SU-DHL-6 (cell line): ENCODE data around the gene AMFR.

Experiments used
- H2AFZ ChIP-seq: fragments of 200-600 bp; sonication (generic); 2 replicates; pipeline ENCODE4 v1.6.1; 2014; ENCODE audit warnings: low read depth, mild to moderate bottlenecking, moderate library complexity, mixed read lengths, antibody characterized with exemption, low read length; ENCODE audit not compliant: severe bottlenecking
- H3F3A ChIP-seq: fragments of 200-600 bp; shearing (Covaris generic); 2 replicates; pipeline ENCODE4 v1.6.0; 2016; ENCODE audit warnings: antibody characterized with exemption, mild to moderate bottlenecking; ENCODE audit not compliant: insufficient read depth
- H3K27ac ChIP-seq: fragments of 200-600 bp; sonication (generic); 2 replicates; pipeline ENCODE4 v1.5.1; 2016; ENCODE audit warnings: low read depth, mild to moderate bottlenecking, low read length, moderate library complexity, mixed read lengths
- H3K27me3 ChIP-seq: fragments of 200-600 bp; sonication (generic), shearing (Covaris generic); 2 replicates; pipeline ENCODE4 v1.6.0; 2014; ENCODE audit warnings: mild to moderate bottlenecking, low read length
- H3K36me3 ChIP-seq: fragments of 200-600 bp; sonication (generic); 2 replicates; pipeline ENCODE4 v1.6.1; 2014; ENCODE audit warnings: mild to moderate bottlenecking, low read length, mixed read lengths
- H3K4me2 ChIP-seq: fragments of 300-600, 200-600 bp; shearing (Covaris generic), sonication (generic); 2 replicates; pipeline ENCODE4 v1.6.0; 2014; ENCODE audit warnings: low read length, low read depth, mild to moderate bottlenecking; ENCODE audit not compliant: poor library complexity, severe bottlenecking
- H3K4me3 ChIP-seq: fragments of 200-600 bp; sonication (generic); 2 replicates; pipeline ENCODE4 v1.5.1; 2014; ENCODE audit warnings: antibody characterized with exemption, low read length, mild to moderate bottlenecking, mixed read lengths; ENCODE audit not compliant: insufficient read depth, poor library complexity, severe bottlenecking
- H3K79me2 ChIP-seq: fragments of 200-600 bp; sonication (generic); 2 replicates; pipeline ENCODE4 v1.6.1; 2014; ENCODE audit warnings: mild to moderate bottlenecking, low read length, moderate library complexity; ENCODE audit not compliant: insufficient read depth
- H3K9ac ChIP-seq: fragments of 200-600 bp; sonication (generic); 2 replicates; pipeline ENCODE4 v1.7.0; 2014; ENCODE audit warnings: mild to moderate bottlenecking, low read length
- H3K9me2 ChIP-seq: fragments of 200-600 bp; sonication (generic); replicated peaks from 2 replicates; pipeline ENCODE4 v1.6.1; 2014; ENCODE audit warnings: low read length; ENCODE audit not compliant: insufficient read depth
- H3K9me3 ChIP-seq: fragments of 200-600 bp; sonication (generic); 2 replicates; pipeline ENCODE4 v1.6.1; 2014; ENCODE audit warnings: low read length, mixed read lengths; ENCODE audit not compliant: insufficient read depth
- H4K20me1 ChIP-seq: fragments of 200-600 bp; sonication (generic); 2 replicates; pipeline ENCODE4 v1.6.1; 2014; ENCODE audit warnings: low read depth, mild to moderate bottlenecking, antibody characterized with exemption, low read length, moderate library complexity, mixed read lengths
- EZH2phosphoT487 ChIP-seq: fragments of 200-600 bp; sonication (generic), shearing (Covaris generic); conservative IDR thresholded peaks from 2 replicates; pipeline ENCODE4 v1.6.1; 2018; ENCODE audit warnings: mild to moderate bottlenecking, antibody characterized with exemption, low read length, moderate library complexity, mixed read lengths
- TF ChIP-seq, protein P1 (sequence below): fragments of 200-600 bp; sonication (generic); IDR thresholded peaks from one replicate; pipeline ENCODE4 v1.5.1; 2017; ENCODE audit warnings: antibody characterized with exemption, mild to moderate bottlenecking, low read length, moderate library complexity; ENCODE audit not compliant: insufficient read depth, poor library complexity, severe bottlenecking

AMFR gene

DNA sequence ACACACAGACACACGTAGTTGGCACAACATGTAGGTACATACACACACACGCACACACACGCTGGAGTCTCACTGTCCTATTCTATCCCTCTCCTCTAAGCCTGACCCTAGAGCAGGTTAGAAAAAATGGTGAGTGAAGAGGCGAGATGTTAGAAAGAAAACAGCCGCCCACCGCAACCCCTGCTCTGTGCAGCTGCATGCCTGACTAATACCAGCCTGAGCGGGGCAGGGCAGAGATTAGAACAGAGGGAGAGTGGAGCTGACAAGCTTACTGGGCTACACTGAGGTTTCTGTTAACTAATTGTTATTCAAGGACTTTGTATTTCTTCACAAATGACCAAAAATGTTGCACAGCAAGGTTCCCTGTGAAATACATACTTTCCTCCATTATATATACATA is 59.8 kb downstream of the AMFR start:
- no peak overlapping the region for H3K4me3 ChIP-seq
- H4K20me1 ChIP-seq, result no peaks in the 10 kb centered on the region
- no peak overlapping the region for H2AFZ ChIP-seq
- H3K4me2 ChIP-seq, result no peak overlapping the region
- no peak for TF ChIP-seq EZH2phosphoT487
- TF ChIP-seq, protein P1, sequence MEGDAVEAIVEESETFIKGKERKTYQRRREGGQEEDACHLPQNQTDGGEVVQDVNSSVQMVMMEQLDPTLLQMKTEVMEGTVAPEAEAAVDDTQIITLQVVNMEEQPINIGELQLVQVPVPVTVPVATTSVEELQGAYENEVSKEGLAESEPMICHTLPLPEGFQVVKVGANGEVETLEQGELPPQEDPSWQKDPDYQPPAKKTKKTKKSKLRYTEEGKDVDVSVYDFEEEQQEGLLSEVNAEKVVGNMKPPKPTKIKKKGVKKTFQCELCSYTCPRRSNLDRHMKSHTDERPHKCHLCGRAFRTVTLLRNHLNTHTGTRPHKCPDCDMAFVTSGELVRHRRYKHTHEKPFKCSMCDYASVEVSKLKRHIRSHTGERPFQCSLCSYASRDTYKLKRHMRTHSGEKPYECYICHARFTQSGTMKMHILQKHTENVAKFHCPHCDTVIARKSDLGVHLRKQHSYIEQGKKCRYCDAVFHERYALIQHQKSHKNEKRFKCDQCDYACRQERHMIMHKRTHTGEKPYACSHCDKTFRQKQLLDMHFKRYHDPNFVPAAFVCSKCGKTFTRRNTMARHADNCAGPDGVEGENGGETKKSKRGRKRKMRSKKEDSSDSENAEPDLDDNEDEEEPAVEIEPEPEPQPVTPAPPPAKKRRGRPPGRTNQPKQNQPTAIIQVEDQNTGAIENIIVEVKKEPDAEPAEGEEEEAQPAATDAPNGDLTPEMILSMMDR, result no peak
- H3F3A ChIP-seq, result no peaks in the 10 kb centered on the region
- no peak overlapping the region for H3K27ac ChIP-seq
- no peaks in the 10 kb centered on the region for H3K9me2 ChIP-seq
- H3K27me3 ChIP-seq, result no peaks in the 10 kb centered on the region
- H3K9me3 ChIP-seq, result no peaks in the 10 kb centered on the region
- no peaks in the 10 kb centered on the region for H3K79me2 ChIP-seq
- no peaks in the 10 kb centered on the region; the same call in 1 of the 2 replicates for H3K36me3 ChIP-seq
- H3K9ac ChIP-seq, result no peak overlapping the region

DNA sequence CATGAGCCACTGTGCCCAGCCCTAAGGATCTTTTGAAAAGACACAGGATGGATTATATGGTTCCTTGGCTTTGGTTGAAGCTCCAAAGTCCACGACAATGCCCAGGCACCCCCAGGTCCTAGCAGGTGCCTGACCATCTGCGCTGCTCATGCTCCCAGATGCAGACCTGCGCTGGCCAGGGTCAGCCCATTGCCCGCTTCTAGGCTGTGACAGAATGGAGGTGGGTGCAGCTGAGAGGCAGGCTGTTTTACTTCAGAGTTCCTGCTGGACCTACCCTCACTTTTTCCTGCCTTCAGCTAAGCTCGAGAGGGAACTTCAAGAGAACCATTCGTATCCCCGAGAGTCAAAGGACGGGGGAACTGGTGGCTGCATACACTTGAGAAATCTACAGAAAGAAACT is 60.5 kb downstream of the AMFR start:
- H2AFZ ChIP-seq, result no peak overlapping the region
- no peaks in the 10 kb centered on the region; the same call in 1 of the 2 replicates for H3K36me3 ChIP-seq
- no peaks in the 10 kb centered on the region for H3K9me2 ChIP-seq
- no peaks in the 10 kb centered on the region for H4K20me1 ChIP-seq
- H3K4me2 ChIP-seq, result no peak overlapping the region
- no peak overlapping the region for H3K9ac ChIP-seq
- no peaks in the 10 kb centered on the region for H3K79me2 ChIP-seq
- no peak for TF ChIP-seq EZH2phosphoT487
- H3K4me3 ChIP-seq, result no peak overlapping the region
- H3K27me3 ChIP-seq, result no peaks in the 10 kb centered on the region
- H3K9me3 ChIP-seq, result no peaks in the 10 kb centered on the region
- no peak overlapping the region for H3K27ac ChIP-seq
- no peaks in the 10 kb centered on the region for H3F3A ChIP-seq

DNA sequence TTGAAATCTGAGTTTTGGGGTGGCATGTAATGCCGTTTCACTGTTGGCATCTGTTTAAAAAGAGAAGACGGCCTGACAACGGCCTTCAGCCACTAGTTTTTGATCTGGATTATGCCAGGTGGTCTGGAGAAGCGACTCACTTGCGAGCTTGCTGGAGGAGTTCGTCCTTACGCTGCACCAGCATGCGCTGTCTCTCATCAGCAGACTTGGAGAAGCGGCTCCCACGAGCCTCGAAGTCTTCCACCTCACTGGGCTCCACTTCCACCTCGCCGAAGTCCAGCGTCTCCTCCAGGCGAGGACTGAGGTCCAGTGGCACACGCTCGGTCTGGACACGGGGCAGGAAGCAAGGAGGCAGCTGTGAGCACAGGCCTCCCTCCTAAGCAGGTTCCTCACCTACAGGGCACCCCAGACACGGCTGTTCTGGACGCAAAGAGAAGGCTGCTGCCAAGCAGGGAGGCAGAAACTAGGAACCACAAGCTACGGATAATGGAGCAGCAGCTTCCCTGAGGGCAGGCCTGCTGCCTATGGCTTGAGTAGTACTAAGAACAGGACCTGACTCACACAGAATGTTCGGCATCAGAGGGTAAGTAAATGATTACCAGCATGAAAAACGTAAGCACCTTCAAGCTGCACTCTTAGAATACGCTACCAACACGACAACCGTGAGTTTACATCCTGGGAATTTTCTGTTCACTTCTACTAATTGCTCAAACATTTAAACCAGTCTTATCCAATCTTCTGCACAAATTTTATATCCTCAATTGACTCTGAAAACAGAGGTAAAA is 61.4 kb downstream of the AMFR start:
- no peak overlapping the region for H3K9ac ChIP-seq
- no peaks in the 10 kb centered on the region for H3K27me3 ChIP-seq
- H4K20me1 ChIP-seq, result no peaks in the 10 kb centered on the region
- H3K27ac ChIP-seq, result no peak overlapping the region
- H3K36me3 ChIP-seq, result no peaks in the 10 kb centered on the region; the same call in 1 of the 2 replicates
- no peaks in the 10 kb centered on the region; the same call in 1 of the 2 replicates for H3F3A ChIP-seq
- no peaks in the 10 kb centered on the region for H3K9me2 ChIP-seq
- H3K4me3 ChIP-seq, result no peak overlapping the region
- H2AFZ ChIP-seq, result no peak overlapping the region
- H3K4me2 ChIP-seq, result no peak overlapping the region
- no peaks in the 10 kb centered on the region for H3K9me3 ChIP-seq
- H3K79me2 ChIP-seq, result no peaks in the 10 kb centered on the region
- TF ChIP-seq, protein P1, result no peak
- TF ChIP-seq EZH2phosphoT487, result no peak

DNA sequence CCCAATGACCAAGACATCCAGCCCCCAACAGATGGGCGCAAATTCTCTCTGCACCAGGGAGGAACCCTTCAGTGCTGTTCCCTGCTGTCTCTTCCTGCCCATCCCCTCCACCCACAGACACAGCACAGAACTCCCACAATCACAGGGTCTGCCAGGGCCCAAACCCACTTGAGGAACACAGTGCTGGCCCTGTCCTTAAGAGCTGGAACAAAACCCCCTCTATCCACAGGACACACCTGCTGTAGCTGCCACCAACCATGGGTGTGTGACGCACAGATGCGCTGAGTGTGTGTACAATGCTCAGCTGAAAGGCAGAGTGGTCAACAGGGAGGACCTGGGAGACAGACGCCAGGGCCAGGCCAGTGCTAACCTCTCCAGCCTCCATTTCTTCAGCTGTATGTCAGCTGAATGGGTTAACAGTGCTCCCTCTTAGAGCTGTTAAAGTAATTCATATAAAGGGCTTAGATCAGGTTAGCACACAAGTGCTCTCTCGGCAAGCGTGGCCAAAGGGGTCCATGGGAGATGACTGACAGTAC is 62.1 kb downstream of the AMFR start:
- H3K4me3 ChIP-seq, result no peak overlapping the region
- H3K27me3 ChIP-seq, result no peaks in the 10 kb centered on the region
- H3K4me2 ChIP-seq, result no peak overlapping the region
- H3K9me2 ChIP-seq, result no peaks in the 10 kb centered on the region
- no peaks in the 10 kb centered on the region for H4K20me1 ChIP-seq
- no peak overlapping the region for H3K9ac ChIP-seq
- H2AFZ ChIP-seq, result no peak overlapping the region
- no peaks in the 10 kb centered on the region; the same call in 1 of the 2 replicates for H3F3A ChIP-seq
- no peak overlapping the region for H3K27ac ChIP-seq
- TF ChIP-seq, protein P1, result no peak
- no peak for TF ChIP-seq EZH2phosphoT487
- H3K79me2 ChIP-seq, result no peaks in the 10 kb centered on the region
- no peaks in the 10 kb centered on the region for H3K9me3 ChIP-seq
- no peaks in the 10 kb centered on the region; the same call in 1 of the 2 replicates for H3K36me3 ChIP-seq
